ENCODE results near the gene ZNF341. TPM values are rescaled to one million over a fixed set of nuclear protein-coding genes. Genes with fewer than 3 reads are reported as not detected.

ZNF341 gene
- total and polyA plus RNA-seq, 9 of the 15 experiments (the other 6 are each of a cell fraction or from before 2014, with no cell fraction given): 0.08 to 2.6 (median 1.0) TPM

- TF ChIP-seq FOXP1 (CRISPR knock-in tag; IDR thresholded peaks at IDR 0.05) (no peak; the same call in 1 of the 2 replicates), FOXJ2 (tag; IDR thresholded peaks at IDR 0.05) (no peak), XRCC5 (IDR thresholded peaks at IDR 0.05; ENCODE audit: low read depth, low read length) (no peak; the same call in none of the 2 replicates), CHD1 (IDR thresholded peaks at IDR 0.05; ENCODE audit: low read length) (no peak), ETV6 (IDR thresholded peaks at IDR 0.05; ENCODE audit: borderline replicate concordance in 1 of 2, low read depth in 2 of 2, low read length in 1 of 2) (no peak), ETV6 (CRISPR knock-in tag; IDR thresholded peaks at IDR 0.05; ENCODE audit: borderline replicate concordance) (no peak), ELF1 (tag; IDR thresholded peaks at IDR 0.05) (peak; percentile 76; the same call in 1 of the 2 replicates), EHMT2 (IDR thresholded peaks at IDR 0.05) (no peak), PHTF2 (CRISPR knock-in tag; IDR thresholded peaks at IDR 0.05) (no peak), CBX2 (IDR thresholded peaks at IDR 0.05; ENCODE audit: insufficient read depth, low read length, poor library complexity, severe bottlenecking) (no peak), NELFE (IDR thresholded peaks at IDR 0.05; ENCODE audit: insufficient read depth, insufficient read length) (no peak), GABPA (tag; conservative IDR thresholded peaks at IDR 0.05; ENCODE audit: low read depth) (peak; percentile 70), ZNF232 (CRISPR knock-in tag; IDR thresholded peaks at IDR 0.05) (no peak), ZNF830 (CRISPR knock-in tag; IDR thresholded peaks at IDR 0.05) (no peak), DMBX1 (CRISPR knock-in tag; IDR thresholded peaks at IDR 0.05; ENCODE audit: borderline replicate concordance) (peak; percentile 20; the same call in 1 of the 2 replicates), MTA2 (IDR thresholded peaks at IDR 0.05; ENCODE audit: low read depth) (no peak), SNRNP70 (optimal IDR thresholded peaks at IDR 0.05; ENCODE audit: low read depth, low read length) (no peak), ETV5 (CRISPR knock-in tag; IDR thresholded peaks at IDR 0.05; ENCODE audit: low read depth) (0 out of 2 replicates have a peak, but pooled peaks have one; percentile 50), SRSF3 (IDR thresholded peaks at IDR 0.05; ENCODE audit: insufficient read depth, low read length) (no peak), CCAR2 (IDR thresholded peaks at IDR 0.05; ENCODE audit: low read depth, low read length) (no peak), SOX6 (IDR thresholded peaks at IDR 0.05) (no peak), TRIM28 (IDR thresholded peaks at IDR 0.05) (no peak), ZNF384 (IDR thresholded peaks at IDR 0.05; ENCODE audit: low read depth, low read length) (no peak), DACH1 (IDR thresholded peaks at IDR 0.05; ENCODE audit: partially characterized antibody) (no peak), ZNF184 (CRISPR knock-in tag; IDR thresholded peaks at IDR 0.05) (no peak), ZNF239 (CRISPR knock-in tag; IDR thresholded peaks at IDR 0.05) (no peak), TRIM24 (IDR thresholded peaks at IDR 0.05) (no peak)
- TF ChIP-seq, protein P1, sequence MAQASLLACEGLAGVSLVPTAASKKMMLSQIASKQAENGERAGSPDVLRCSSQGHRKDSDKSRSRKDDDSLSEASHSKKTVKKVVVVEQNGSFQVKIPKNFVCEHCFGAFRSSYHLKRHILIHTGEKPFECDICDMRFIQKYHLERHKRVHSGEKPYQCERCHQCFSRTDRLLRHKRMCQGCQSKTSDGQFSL (CRISPR knock-in tag; IDR thresholded peaks at IDR 0.05): peak; percentile 38; the same call in 1 of the 2 replicates
- TF ChIP-seq, protein P1 (tag; IDR thresholded peaks at IDR 0.05): peak in 1 of 2 experiments; percentile 83; a peak in 2 of 4 replicates
- TF ChIP-seq, protein P2, sequence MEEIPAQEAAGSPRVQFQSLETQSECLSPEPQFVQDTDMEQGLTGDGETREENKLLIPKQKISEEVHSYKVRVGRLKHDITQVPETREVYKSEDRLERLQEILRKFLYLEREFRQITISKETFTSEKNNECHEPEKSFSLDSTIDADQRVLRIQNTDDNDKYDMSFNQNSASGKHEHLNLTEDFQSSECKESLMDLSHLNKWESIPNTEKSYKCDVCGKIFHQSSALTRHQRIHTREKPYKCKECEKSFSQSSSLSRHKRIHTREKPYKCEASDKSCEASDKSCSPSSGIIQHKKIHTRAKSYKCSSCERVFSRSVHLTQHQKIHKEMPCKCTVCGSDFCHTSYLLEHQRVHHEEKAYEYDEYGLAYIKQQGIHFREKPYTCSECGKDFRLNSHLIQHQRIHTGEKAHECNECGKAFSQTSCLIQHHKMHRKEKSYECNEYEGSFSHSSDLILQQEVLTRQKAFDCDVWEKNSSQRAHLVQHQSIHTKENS (CRISPR knock-in tag; IDR thresholded peaks at IDR 0.05): no peak
These were observed 572 bp downstream of the ZNF341 start (continued) for GRCh38 chr20:33732166-33732970.

All from K562 (cell line).